Astrocyte (in vitro differentiated cells and primary cell): ENCODE measurements around the gene GAD1. TPM values are rescaled to one million over a fixed set of nuclear protein-coding genes. Genes with fewer than 3 reads are reported as not detected.

Experiments used
- DNase-seq: peaks from one replicate; pipeline ENCODE4 v3.0.0-alpha.2; 2010; ENCODE audit warnings: low read depth
- FAIRE-seq: peaks from 2 replicates; lab custom pipeline; 2011; peaks lifted over from hg19 to GRCh38; lab: Jason Lieb, UNC
- H2AFZ ChIP-seq: 2 replicates; pipeline ENCODE4 v1.6.0; 2012; ENCODE audit warnings: low read depth, low read length, inconsistent platforms
- H3K27ac ChIP-seq: 2 replicates; pipeline ENCODE4 v1.5.1; 2011; ENCODE audit warnings: low read depth, low read length, inconsistent platforms
- H3K27me3 ChIP-seq: 2 replicates; pipeline ENCODE4 v1.6.0; 2011; ENCODE audit warnings: low read length, inconsistent platforms; ENCODE audit not compliant: insufficient read depth
- H3K36me3 ChIP-seq: 2 replicates; pipeline ENCODE4 v1.5.1; 2011; ENCODE audit warnings: low read length, inconsistent platforms; ENCODE audit not compliant: insufficient read depth
- H3K4me1 ChIP-seq: 2 replicates; pipeline ENCODE4 v1.5.1; 2011; ENCODE audit warnings: low read length, inconsistent platforms; ENCODE audit not compliant: insufficient read depth
- H3K4me2 ChIP-seq: 2 replicates; pipeline ENCODE4 v1.6.0; 2012; ENCODE audit warnings: low read length, inconsistent platforms
- H3K4me3 ChIP-seq: 2 replicates; pipeline ENCODE4 v1.5.1; 2011; ENCODE audit warnings: low read depth, mild to moderate bottlenecking, low read length, inconsistent platforms; ENCODE audit not compliant: insufficient read depth
- H3K79me2 ChIP-seq: 2 replicates; pipeline ENCODE4 v1.6.0; 2012; ENCODE audit warnings: mild to moderate bottlenecking, low read length, inconsistent platforms; ENCODE audit not compliant: insufficient read depth
- H3K9ac ChIP-seq: 2 replicates; pipeline ENCODE4 v1.6.0; 2012; ENCODE audit warnings: mild to moderate bottlenecking, low read length, inconsistent platforms
- H3K9me3 ChIP-seq: 2 replicates; pipeline ENCODE4 v1.5.1; 2012; ENCODE audit warnings: low read depth, mild to moderate bottlenecking, low read length, inconsistent platforms; ENCODE audit not compliant: insufficient read depth
- H4K20me1 ChIP-seq: 2 replicates; pipeline ENCODE4 v1.6.0; 2012; ENCODE audit warnings: low read length, inconsistent platforms; ENCODE audit not compliant: insufficient read depth
- H3K27ac Mint-ChIP-seq: one replicate; pipeline ENCODE4 v1.8.0; 2021; ENCODE audit warnings: mild to moderate bottlenecking, mixed read lengths; ENCODE audit not compliant: unreplicated experiment
- H3K27me3 Mint-ChIP-seq: one replicate; pipeline ENCODE4 v1.8.0; 2021; ENCODE audit warnings: low read depth, mixed read lengths; ENCODE audit not compliant: unreplicated experiment
- H3K36me3 Mint-ChIP-seq: one replicate; pipeline ENCODE4 v1.8.0; 2021; ENCODE audit warnings: low read depth, mixed read lengths; ENCODE audit not compliant: unreplicated experiment
- H3K4me1 Mint-ChIP-seq: one replicate; pipeline ENCODE4 v1.8.0; 2021; ENCODE audit warnings: low read depth, mixed read lengths; ENCODE audit not compliant: unreplicated experiment
- H3K4me3 Mint-ChIP-seq: one replicate; pipeline ENCODE4 v1.8.0; 2021; ENCODE audit warnings: mild to moderate bottlenecking, moderate library complexity, mixed read lengths; ENCODE audit not compliant: unreplicated experiment
- H3K9me3 Mint-ChIP-seq: one replicate; pipeline ENCODE4 v1.8.0; 2021; ENCODE audit warnings: mild to moderate bottlenecking, mixed read lengths; ENCODE audit not compliant: unreplicated experiment
- EZH2 ChIP-seq: IDR thresholded peaks from 2 replicates; pipeline ENCODE4 v1.6.1; 2012; ENCODE audit warnings: mild to moderate bottlenecking, low read length, inconsistent platforms; ENCODE audit not compliant: insufficient read depth
- total RNA-seq: library from RNA; stranded (reverse); gene quantifications from 2 replicates; pipeline ENCODE4 v1.2.1, GENCODE V29; 2021
- TF ChIP-seq, protein P1 (sequence below): IDR thresholded peaks from 2 replicates; pipeline ENCODE4 v1.5.1; 2011; ENCODE audit warnings: low read depth, mild to moderate bottlenecking, inconsistent platforms, low read length, moderate library complexity; ENCODE audit not compliant: insufficient read depth

Gene GAD1
- total RNA-seq, 1 donor from 2014 or later = 4.5 TPM

DNA sequence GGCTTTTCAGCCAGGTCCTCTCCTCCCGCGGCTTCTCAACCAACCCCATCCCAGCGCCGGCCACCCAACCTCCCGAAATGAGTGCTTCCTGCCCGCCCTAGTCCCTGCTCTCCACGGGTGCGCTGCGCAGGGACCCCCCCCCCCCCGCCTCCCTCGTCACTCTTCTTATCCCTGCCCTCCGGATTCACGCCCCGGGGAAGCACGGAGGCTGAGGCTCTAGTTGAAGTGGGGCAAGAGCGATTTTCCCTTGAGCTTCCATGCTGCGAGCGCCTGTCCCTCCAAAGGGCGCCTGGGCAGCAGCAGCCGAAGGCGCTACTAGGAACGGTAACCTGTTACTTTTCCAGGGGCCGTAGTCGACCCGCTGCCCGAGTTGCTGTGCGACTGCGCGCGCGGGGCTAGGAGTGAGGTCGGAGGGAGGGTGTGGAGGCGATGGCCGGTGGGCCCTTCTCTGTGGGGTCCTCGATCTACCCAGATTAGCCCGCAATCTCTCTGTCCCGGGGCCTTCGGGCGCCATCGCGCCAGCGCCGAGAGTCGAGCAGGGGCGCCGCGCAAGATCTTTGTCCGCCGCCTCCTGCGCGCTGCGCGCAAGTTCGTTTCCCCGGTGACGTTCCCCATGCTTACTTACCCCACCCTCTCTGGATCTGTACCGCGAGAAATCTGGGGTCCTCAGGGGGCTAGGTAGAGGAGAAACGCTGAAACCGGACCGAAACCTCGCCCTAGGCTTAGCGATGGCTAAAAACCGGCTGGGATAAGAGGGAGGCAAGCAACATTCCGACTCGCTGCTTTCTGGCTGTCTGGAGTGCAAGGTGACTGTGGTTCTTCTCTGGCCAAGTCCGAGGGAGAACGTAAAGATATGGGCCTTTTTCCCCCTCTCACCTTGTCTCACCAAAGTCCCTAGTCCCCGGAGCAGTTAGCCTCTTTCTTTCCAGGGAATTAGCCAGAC, 677 bp downstream of the GAD1 start:
- Mint-ChIP-seq H3K4me3 (peak overlapping the region; percentile 80), H3K27ac (peak overlapping the region; percentile 72), H3K36me3 (peaks cover under 1% of the 10 kb centered on the region), H3K9me3 (peaks cover 7% of the 10 kb centered on the region), H3K27me3 (peaks cover 71% of the 10 kb centered on the region), H3K4me1 (no peaks in the 10 kb centered on the region)
- Histone ChIP-seq H3K4me1 (peaks cover 27% of the 10 kb centered on the region), H3K4me2 (peak overlapping the region; percentile 89), H3K9me3 (no peaks in the 10 kb centered on the region), H2AFZ (peak overlapping the region; percentile 79), H3K36me3 (no peaks in the 10 kb centered on the region), H3K4me3 (peak overlapping the region; percentile 53), H3K9ac (peak overlapping the region; percentile 30), H3K27ac (no peak overlapping the region), H3K79me2 (no peaks in the 10 kb centered on the region), H3K27me3 (peaks cover 84% of the 10 kb centered on the region), H4K20me1 (peaks cover 21% of the 10 kb centered on the region)
- DNase-seq = peak; percentile 29
- FAIRE-seq = no peak
- peak; percentile 78 for TF ChIP-seq EZH2
- TF ChIP-seq, protein P1, sequence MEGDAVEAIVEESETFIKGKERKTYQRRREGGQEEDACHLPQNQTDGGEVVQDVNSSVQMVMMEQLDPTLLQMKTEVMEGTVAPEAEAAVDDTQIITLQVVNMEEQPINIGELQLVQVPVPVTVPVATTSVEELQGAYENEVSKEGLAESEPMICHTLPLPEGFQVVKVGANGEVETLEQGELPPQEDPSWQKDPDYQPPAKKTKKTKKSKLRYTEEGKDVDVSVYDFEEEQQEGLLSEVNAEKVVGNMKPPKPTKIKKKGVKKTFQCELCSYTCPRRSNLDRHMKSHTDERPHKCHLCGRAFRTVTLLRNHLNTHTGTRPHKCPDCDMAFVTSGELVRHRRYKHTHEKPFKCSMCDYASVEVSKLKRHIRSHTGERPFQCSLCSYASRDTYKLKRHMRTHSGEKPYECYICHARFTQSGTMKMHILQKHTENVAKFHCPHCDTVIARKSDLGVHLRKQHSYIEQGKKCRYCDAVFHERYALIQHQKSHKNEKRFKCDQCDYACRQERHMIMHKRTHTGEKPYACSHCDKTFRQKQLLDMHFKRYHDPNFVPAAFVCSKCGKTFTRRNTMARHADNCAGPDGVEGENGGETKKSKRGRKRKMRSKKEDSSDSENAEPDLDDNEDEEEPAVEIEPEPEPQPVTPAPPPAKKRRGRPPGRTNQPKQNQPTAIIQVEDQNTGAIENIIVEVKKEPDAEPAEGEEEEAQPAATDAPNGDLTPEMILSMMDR = no peak

DNA sequence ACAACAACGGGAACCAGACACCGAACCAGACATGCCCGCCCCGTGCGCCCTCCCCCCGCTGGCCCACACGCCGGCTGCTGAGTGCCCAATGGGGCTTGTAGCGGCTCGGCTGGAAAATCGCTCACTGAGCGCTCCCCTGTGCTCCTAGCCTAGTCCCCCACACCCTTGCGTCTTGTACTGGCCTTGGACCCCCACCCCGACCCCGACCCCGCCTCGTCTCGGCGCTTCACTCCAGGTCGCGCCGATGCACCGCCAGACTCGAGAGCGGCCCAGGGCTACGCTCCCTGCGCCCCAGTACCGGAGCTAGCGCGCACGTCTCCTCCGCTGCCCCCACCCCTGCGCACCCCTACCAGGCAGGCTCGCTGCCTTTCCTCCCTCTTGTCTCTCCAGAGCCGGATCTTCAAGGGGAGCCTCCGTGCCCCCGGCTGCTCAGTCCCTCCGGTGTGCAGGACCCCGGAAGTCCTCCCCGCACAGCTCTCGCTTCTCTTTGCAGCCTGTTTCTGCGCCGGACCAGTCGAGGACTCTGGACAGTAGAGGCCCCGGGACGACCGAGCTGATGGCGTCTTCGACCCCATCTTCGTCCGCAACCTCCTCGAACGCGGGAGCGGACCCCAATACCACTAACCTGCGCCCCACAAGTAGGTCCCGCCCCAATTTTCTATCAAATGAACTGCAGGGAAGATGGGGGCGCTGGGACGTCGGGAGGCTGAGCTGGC, 1.5 kb downstream of the GAD1 start:
- Histone ChIP-seq H3K36me3 (no peaks in the 10 kb centered on the region), H4K20me1 (peaks cover 26% of the 10 kb centered on the region), H3K9me3 (no peaks in the 10 kb centered on the region), H3K27me3 (peaks cover 86% of the 10 kb centered on the region), H3K27ac (no peak overlapping the region), H3K4me2 (peak overlapping the region; percentile 89), H2AFZ (peak overlapping the region; percentile 79), H3K79me2 (no peaks in the 10 kb centered on the region), H3K9ac (peak overlapping the region; percentile 30), H3K4me3 (peak overlapping the region; percentile 49), H3K4me1 (peaks cover 33% of the 10 kb centered on the region)
- Mint-ChIP-seq H3K27me3 (peaks cover 71% of the 10 kb centered on the region), H3K36me3 (peaks cover 5% of the 10 kb centered on the region), H3K4me3 (peak overlapping the region; percentile 80), H3K27ac (peak overlapping the region; percentile 72), H3K9me3 (peaks cover 7% of the 10 kb centered on the region), H3K4me1 (peaks cover 5% of the 10 kb centered on the region)
- TF ChIP-seq EZH2 = peak; percentile 75
- TF ChIP-seq, protein P1 = no peak
- peak; percentile 10 for DNase-seq
- no peak for FAIRE-seq
